Measurements from ENCODE around the gene PAMR1. TPM values are rescaled to one million over a fixed set of nuclear protein-coding genes. Genes with fewer than 3 reads are reported as not detected.

The PAMR1 gene
- total RNA-seq, 4 donors from 2014 or later: 2.6 to 64.4 (median 9.5) TPM

GRCh38 chr11:35398881-35399280 lies 126.5 kb downstream of the PAMR1 start:
- Histone ChIP-seq H3K27me3 (no peaks in the 10 kb centered on the region), H3K27ac (no peak overlapping the region), H3K36me3 (no peaks in the 10 kb centered on the region), H3K4me3 (no peak overlapping the region), H3K9me3 (no peaks in the 10 kb centered on the region), H3K4me1 (no peaks in the 10 kb centered on the region)
- no peak for DNase-seq
- TF ChIP-seq POLR2A (IDR thresholded peaks at IDR 0.05) (no peak), CTCF (IDR thresholded peaks at IDR 0.05) (no peak)

GRCh38 chr11:35394941-35395340 lies 130.5 kb downstream of the PAMR1 start:
- H3K27me3 ChIP-seq: no peaks in the 10 kb centered on the region
- no peak overlapping the region for H3K4me3 ChIP-seq
- no peaks in the 10 kb centered on the region for H3K36me3 ChIP-seq
- DNase-seq: no peak
- no peak overlapping the region for H3K27ac ChIP-seq
- no peaks in the 10 kb centered on the region for H3K9me3 ChIP-seq
- H3K4me1 ChIP-seq: peaks cover 0 to 14% (median 4%) of the 10 kb centered on the region in 4 donors
- TF ChIP-seq POLR2A (IDR thresholded peaks at IDR 0.05) (no peak), CTCF (IDR thresholded peaks at IDR 0.05) (no peak)

GRCh38 chr11:35393098-35393497 lies 132.3 kb downstream of the PAMR1 start:
- Histone ChIP-seq H3K4me1 (peaks cover 0 to 14% (median 4%) of the 10 kb centered on the region in 4 donors), H3K27ac (no peak overlapping the region), H3K9me3 (no peaks in the 10 kb centered on the region), H3K36me3 (no peaks in the 10 kb centered on the region), H3K27me3 (no peaks in the 10 kb centered on the region), H3K4me3 (no peak overlapping the region)
- TF ChIP-seq CTCF (IDR thresholded peaks at IDR 0.05): no peak
- TF ChIP-seq POLR2A (IDR thresholded peaks at IDR 0.05): no peak
- DNase-seq: no peak

- no peak overlapping the region for H3K27ac ChIP-seq
These were observed 133.3 kb downstream of the PAMR1 start for GRCh38 chr11:35391922-35392688.

More at GRCh38 chr11:35391922-35392688, 133.3 kb downstream of the PAMR1 start:
- TF ChIP-seq CTCF (IDR thresholded peaks at IDR 0.05): peak; percentile 75 to 85 (median 84)
- TF ChIP-seq POLR2A (IDR thresholded peaks at IDR 0.05): no peak
- H3K4me1 ChIP-seq: peaks cover 0 to 14% (median 4%) of the 10 kb centered on the region in 4 donors
- peak; percentile 80 to 92 (median 84) for DNase-seq
- no peaks in the 10 kb centered on the region for H3K36me3 ChIP-seq
- H3K27me3 ChIP-seq: no peaks in the 10 kb centered on the region
- H3K9me3 ChIP-seq: no peaks in the 10 kb centered on the region
- H3K4me3 ChIP-seq: peak overlapping the region in 1 of 4 donors; percentile 5

Measured in Peyer's patch (tissue), 4 donors.